Activated CD8-positive, alpha-beta T cell treated with anti-CD3 and anti-CD28 coated beads for 36 hours (primary cell): ENCODE data around the gene SDHA. TPM values are rescaled to one million over a fixed set of nuclear protein-coding genes. Genes with fewer than 3 reads are reported as not detected.

Source experiments
- ATAC-seq: fragments of 200-7000 bp; cut with Tn5 transposase; one replicate; pipeline ENCODE4 v1.10.0; 2021; ENCODE audit warnings: mild to moderate bottlenecking, moderate library complexity
- CTCF ChIA-PET: fragments of 350-600 bp; sonication (Branson Sonifier 250); formaldehyde crosslinking; loops from one replicate; lab custom pipeline; 2021; ENCODE audit warnings: antibody characterized with exemption; lab: Charles Lee
- POLR2A ChIA-PET: fragments of 350-600 bp; sonication (Branson Sonifier 250); formaldehyde crosslinking; loops from one replicate; lab custom pipeline; 2021; ENCODE audit warnings: antibody characterized with exemption; lab: Charles Lee
- DNase-seq: peaks from one replicate; pipeline ENCODE4 v3.0.0-alpha.2; 2020
- H3K27ac Mint-ChIP-seq: one replicate; pipeline ENCODE4 v1.8.0; 2021; ENCODE audit warnings: mild to moderate bottlenecking, mixed read lengths
- H3K27me3 Mint-ChIP-seq: one replicate; pipeline ENCODE4 v1.8.0; 2021; ENCODE audit warnings: mixed read lengths
- H3K36me3 Mint-ChIP-seq: one replicate; pipeline ENCODE4 v1.8.0; 2021; ENCODE audit warnings: low read depth, mixed read lengths
- H3K4me1 Mint-ChIP-seq: one replicate; pipeline ENCODE4 v1.8.0; 2021; ENCODE audit warnings: low read depth, mixed read lengths
- H3K4me3 Mint-ChIP-seq: one replicate; pipeline ENCODE4 v1.8.0; 2021; ENCODE audit warnings: mild to moderate bottlenecking, moderate library complexity, mixed read lengths
- H3K9me3 Mint-ChIP-seq: one replicate; pipeline ENCODE4 v1.8.0; 2021; ENCODE audit warnings: mixed read lengths
- CTCF ChIP-seq: fragments of 200-600 bp; IDR thresholded peaks from one replicate; pipeline ENCODE4 v1.8.0; 2022; ENCODE audit warnings: antibody characterized with exemption, mild to moderate bottlenecking
- intact Hi-C: fragments of 100-400 bp; cut with micrococcal nuclease; formaldehyde crosslinking; loops from one replicate; pipeline ENCODE4 v1.10.0; 2022
- total RNA-seq, 2 experiments: library from RNA; stranded (reverse); gene quantifications; one replicate each; pipeline ENCODE4 v1.2.3, GENCODE V29; 2021

The SDHA gene
- total RNA-seq, 2 experiments from 2014 or later, result 141 to 149 TPM

- Mint-ChIP-seq H3K27me3 (no peaks in the 10 kb centered on the region), H3K4me3 (no peak overlapping the region), H3K27ac (no peak overlapping the region), H3K4me1 (no peaks in the 10 kb centered on the region), H3K9me3 (no peaks in the 10 kb centered on the region), H3K36me3 (no peaks in the 10 kb centered on the region)
- ATAC-seq, result no peak
- intact Hi-C loops, result no loop called here
- ChIA-PET POLR2A (no interaction called here), CTCF (no interaction called here)
- no peak for TF ChIP-seq CTCF
- no peak for DNase-seq
These were observed 45.7 kb upstream of the SDHA start for GRCh38 chr5:172421-172820.

GRCh38 chr5:172841-173251 is 45.3 kb upstream of the SDHA start:
- intact Hi-C loops, result no loop called here
- ChIA-PET POLR2A (no interaction called here), CTCF (no interaction called here)
- Mint-ChIP-seq H3K4me3 (no peak overlapping the region), H3K9me3 (no peaks in the 10 kb centered on the region), H3K27me3 (no peaks in the 10 kb centered on the region), H3K4me1 (no peaks in the 10 kb centered on the region), H3K27ac (no peak overlapping the region), H3K36me3 (no peaks in the 10 kb centered on the region)
- TF ChIP-seq CTCF, result no peak
- DNase-seq (no peak), ATAC-seq (no peak)

GRCh38 chr5:173392-174290 is 44.5 kb upstream of the SDHA start:
- DNase-seq, result no peak
- intact Hi-C loops, result no loop called here
- H3K9me3 Mint-ChIP-seq, result no peaks in the 10 kb centered on the region
- H3K27ac Mint-ChIP-seq, result no peak overlapping the region
- POLR2A ChIA-PET, result no interaction called here
- H3K27me3 Mint-ChIP-seq, result no peaks in the 10 kb centered on the region
- no peak for ATAC-seq
- H3K36me3 Mint-ChIP-seq, result no peaks in the 10 kb centered on the region
- no peak overlapping the region for H3K4me3 Mint-ChIP-seq
- CTCF ChIA-PET, result no interaction called here
- TF ChIP-seq CTCF, result no peak
- no peaks in the 10 kb centered on the region for H3K4me1 Mint-ChIP-seq

- ChIA-PET POLR2A (no interaction called here), CTCF (no interaction called here)
- H3K27me3 Mint-ChIP-seq, result no peaks in the 10 kb centered on the region
- no peak overlapping the region for H3K4me3 Mint-ChIP-seq
- no peak for DNase-seq
- H3K36me3 Mint-ChIP-seq, result no peaks in the 10 kb centered on the region
- no peaks in the 10 kb centered on the region for H3K9me3 Mint-ChIP-seq
- no peak for ATAC-seq
- H3K27ac Mint-ChIP-seq, result no peak overlapping the region
- TF ChIP-seq CTCF, result no peak
- H3K4me1 Mint-ChIP-seq, result no peaks in the 10 kb centered on the region
- intact Hi-C loops, result no loop called here
These were observed 43.9 kb upstream of the SDHA start for GRCh38 chr5:174291-174600.

GRCh38 chr5:174876-175465 is 43.1 kb upstream of the SDHA start:
- intact Hi-C loops, result no loop called here
- Mint-ChIP-seq H3K4me1 (no peaks in the 10 kb centered on the region), H3K27ac (no peak overlapping the region), H3K27me3 (no peaks in the 10 kb centered on the region), H3K4me3 (no peak overlapping the region), H3K36me3 (no peaks in the 10 kb centered on the region), H3K9me3 (no peaks in the 10 kb centered on the region)
- POLR2A ChIA-PET, result no interaction called here
- no peak for ATAC-seq
- CTCF ChIA-PET, result no interaction called here
- no peak for DNase-seq
- TF ChIP-seq CTCF, result no peak
